GM21447 (cell line): Measurements from ENCODE around the gene LRRC8C.

Experiments
- ATAC-seq: cut with Tn5 transposase; IDR thresholded peaks from one replicate; pipeline ENCODE4 v1.9.1; 2021; ENCODE audit not compliant: unreplicated experiment

Gene LRRC8C

DNA sequence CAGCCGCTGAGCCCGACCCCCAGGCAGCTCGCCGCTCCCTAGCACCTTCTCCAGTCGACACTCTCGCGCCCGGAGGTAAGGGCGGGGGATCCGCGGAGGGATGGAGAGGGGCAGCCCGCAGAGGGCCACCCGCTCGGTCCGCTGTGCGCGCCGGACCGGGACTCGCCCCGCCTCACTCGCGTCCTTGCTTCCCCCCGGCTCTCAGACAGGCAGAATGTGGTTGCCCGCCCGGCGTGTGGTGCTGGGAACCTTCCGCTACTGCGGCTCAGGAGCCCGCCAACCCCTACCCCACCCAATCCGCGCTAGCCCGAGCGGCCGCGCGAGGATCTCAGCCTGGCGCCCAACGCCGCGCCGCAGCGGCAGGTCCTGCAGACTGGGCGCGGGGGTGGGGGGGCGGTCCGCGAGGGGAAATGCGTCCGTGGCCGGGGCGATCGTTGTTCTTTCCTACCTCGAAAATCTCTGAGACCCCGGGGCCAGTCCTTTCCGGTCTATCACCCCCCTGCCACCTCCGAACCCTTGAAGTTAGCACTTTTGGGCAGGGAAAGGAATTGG lies 404 bp downstream of the LRRC8C start:
- ATAC-seq: peak; percentile 48

DNA sequence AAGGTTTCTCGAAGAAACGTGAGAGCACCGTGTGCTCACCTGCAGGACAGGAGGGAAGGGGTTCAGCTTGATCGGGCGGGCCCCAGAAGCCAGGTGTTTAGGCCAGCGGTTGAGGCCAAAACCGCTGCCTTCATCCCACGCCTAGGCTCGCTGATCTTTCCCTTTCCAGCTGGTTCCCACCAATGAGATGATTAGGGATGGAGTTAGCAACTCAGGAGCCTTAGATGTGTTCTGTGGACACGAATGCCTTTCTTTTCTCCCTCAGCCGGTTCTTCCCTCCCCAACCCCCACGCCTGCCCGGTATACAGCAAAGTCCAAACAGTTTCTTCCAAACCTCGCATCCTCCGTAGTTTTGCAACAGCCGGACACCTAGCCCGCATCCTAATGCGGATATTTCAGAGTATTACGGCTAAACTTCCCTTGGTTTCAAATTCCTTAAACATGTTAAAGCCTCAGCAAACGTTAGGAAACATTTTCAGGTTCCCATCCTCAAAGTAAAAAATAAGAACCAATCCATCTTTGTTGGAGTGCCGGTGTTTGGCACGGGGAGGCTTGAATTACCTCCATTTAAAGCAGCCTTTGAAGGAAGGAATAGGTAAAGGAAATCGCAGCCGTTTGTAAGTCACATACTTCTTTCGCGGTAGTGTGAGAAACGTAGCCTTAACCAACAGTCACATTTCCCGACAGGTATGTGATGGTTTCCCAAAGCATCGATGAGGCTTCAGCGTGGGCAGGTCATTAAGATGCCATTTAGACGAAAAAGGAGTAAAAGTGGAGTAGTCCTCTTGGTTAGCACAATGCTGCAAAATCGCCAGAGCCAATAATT lies 1.1 kb downstream of the LRRC8C start:
- ATAC-seq: peak; percentile 13

DNA sequence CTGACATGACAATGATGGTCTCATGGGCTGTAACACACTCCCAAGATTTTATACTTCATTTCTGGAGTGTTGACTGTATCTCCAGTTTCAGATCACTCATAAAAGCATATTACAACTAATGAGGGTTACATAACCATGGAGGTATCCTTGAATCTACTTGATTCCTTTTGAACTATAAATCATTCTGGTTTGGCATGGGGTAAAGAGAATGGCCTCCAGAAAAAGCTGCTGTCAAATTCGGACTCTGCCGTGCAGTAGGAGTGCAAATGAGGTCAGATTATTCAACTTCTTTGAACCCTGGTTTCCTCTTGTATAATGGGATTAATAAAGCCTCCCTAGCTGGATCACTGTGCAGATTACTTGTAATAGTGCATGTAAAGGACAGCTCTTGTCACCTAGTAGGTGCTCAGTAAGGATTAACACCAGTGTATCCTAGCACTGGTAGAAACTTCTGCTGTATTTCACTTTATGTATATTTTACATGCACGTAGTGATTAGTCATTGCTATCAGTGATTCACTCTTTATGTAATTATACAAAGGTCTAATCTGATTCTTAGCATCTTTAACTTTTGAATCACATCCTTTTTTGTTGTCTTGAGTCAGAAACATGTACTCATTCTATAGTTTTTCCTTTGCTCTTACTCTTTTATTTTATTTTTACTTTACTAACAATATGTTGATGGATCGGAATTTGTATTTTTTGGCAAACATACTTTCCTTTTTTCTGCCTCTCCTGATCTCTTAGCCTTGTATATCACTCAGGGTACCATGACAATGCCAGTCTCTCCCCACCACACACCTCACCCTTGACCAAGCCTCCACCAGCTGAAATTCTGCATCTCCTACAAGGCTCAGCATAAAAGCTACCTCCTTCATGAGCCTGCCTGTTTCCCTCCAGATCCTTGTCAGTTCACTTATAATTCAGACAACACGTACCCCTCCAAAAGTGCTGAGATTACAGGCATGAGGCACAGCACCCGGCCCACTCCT lies 3.2 kb downstream of the LRRC8C start:
- ATAC-seq: no peak

DNA sequence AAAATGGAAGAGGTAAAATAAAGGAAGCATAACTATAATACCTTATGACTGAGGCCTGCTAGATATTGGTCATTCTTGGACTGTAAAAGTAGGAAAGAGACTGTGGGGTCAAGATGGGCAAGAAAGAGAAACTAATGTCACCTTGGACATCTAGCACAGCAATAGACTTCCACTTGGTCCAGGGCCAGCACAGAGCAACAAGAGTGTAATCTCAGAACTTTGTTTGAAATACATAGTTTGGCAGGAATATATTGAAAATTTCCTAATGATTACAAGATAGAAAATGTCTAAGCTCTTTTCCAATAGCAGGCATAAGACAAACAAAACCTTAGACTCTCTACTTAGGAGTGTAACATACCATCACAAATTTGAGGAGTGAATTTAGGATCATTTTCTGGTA lies 4.6 kb downstream of the LRRC8C start:
- no peak for ATAC-seq

DNA sequence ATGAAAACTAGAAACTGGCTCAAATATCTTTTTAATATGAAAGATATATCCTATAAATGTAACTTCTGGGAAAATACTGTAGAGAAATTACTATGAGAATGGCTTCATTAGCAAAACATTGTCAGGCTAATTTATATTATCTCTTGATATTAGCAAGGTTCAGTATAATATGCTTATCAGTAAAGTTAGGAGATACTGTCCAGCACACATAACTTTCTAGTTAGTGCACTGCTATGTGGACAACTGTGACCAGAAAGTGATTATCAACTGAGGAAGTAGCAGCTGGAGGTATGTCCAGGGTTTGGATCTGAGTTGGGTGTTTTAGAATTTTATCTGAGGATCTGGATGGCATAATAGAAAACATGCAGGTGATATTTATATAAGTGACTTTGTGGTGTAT lies 7.5 kb downstream of the LRRC8C start:
- ATAC-seq: no peak

DNA sequence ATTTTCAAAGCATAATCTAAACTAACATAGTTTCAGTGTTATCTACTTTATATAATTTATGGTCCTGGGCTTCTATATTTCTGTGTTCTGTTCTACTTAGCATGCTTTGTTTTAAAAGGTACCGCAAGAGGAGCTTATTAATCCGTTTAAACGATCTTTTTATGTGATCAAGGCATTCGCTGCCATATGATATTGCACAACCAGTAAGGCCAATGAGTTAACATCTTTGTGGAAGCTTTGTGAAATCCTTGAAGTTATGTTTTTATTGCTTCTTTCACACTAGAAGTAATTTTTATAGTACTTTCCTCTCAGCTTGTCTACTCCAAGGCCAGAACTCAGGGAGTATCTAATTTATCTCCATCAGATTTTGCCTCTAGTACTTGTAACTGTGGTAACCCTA lies 8.9 kb downstream of the LRRC8C start:
- no peak for ATAC-seq

DNA sequence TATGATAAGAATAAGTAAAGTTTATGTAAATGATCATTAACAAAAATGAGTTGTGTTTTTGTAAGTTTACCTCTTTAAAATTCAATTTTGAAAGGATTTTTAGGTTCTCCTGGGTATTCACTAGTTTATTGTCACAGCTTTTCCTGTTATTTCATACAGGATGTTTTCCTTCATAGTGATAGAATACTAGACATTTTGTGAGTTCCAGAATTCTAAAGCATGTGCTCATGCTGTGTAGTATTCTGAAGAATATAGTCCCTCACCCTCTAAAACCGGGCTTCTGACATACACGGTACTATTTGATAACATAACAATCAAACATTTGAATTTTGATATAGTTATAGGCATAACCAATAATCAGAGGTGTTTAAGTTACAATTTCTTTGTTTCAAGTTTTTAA lies 10.7 kb downstream of the LRRC8C start:
- no peak for ATAC-seq

DNA sequence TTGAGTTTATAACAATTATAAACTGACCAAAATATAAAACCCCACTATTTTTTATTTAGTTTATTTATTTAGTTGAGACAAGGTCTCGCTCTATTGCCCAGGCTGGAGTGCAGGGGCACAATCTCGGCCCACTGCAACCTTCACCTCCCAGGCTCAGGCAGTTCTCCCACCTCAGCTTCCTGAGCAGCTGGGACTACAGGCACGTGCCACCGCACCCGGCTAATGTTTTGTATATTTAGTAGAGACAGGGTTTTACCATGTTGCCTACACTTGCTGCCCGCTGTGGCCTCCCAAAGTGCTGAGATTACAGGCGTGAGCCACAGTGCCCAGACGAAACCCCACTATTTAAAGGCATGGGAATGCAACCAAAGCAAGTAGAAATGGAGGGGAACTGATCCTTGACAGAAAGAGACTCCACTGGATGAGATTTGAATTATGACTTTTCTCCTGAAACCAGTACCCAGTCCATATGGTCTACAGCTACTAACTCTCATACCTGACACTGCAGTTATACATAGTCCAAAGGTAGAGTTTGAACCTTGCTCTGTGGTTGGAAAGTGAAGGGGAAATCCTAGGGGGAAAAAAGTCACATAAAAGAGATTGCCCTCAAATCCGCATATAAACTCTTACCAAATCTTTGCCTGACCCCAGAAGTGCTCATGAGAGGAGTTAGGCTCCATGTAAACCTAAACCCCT lies 11.3 kb downstream of the LRRC8C start:
- no peak for ATAC-seq

DNA sequence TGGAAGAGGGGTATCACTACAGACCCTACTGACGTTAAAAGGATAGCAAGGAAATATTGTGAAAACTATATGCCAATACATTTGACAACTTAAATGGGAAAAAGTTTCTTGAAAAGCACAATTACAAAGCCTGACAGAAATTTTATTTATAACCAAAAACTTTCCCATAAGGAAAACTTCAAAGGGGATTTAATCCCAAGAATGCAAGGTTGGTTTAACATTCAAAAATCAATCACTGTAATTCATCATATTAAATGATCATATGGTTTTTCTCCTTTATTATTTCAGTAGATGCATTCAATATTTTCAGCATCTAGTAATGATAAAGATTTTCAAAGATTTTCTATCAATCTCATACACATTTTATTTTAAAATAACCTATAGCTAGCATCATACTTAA lies 13.3 kb downstream of the LRRC8C start:
- ATAC-seq: no peak

DNA sequence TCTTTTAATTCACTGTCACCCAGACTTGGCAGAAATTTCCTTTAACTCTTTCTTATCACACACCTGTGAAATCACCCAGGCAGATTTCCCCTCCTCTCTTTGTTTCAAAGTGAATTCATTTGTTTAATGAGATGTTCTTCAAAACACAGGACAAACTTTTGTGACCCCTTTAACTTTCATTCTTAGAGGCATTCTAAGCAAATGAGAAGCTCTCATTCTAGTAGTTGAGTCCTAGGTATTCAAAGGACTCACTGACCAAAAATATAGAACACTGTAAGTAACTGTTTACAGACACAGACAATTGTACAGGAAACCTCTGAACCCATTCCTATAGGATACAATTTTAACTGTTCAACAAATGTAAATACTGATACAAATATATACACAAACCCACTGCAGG lies 16.9 kb downstream of the LRRC8C start:
- no peak for ATAC-seq

DNA sequence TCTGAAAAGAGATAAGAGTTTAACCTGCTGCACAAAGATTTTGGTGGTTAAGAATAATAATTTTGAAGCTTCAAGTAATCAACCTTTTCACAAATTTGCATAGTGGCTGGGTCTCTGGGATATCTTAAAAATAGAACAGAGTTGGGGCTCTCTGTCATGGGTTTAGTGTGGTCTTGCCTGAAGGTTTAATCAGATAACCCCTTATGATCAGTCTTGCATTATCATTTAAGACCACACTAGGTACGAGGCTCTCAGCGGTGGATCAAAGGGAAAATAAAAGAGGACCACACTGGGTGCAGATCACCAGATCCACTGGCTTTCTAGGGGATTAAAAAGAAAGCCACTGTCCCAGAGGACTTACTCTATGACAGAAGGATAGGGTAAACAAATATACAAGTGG lies 19.5 kb downstream of the LRRC8C start:
- no peak for ATAC-seq

DNA sequence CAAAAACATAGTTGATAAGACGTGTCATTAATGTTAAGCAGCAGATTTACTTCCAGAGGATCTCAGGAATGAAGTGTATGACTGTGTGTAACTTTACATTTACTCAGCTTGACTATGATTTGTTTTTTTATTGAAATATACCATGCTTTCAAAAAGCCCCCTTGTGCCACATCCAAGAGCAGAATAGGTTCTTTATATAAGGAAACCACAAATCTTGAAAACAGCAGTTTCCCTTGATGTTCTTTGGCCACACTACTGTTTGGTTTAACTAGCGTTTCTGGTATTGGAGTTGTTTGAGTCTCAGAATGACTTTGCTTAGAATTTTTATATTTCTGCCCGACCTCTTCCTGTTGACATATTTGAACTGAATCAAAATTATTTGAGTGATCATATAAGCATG lies 25.0 kb downstream of the LRRC8C start:
- ATAC-seq: peak; percentile 56

DNA sequence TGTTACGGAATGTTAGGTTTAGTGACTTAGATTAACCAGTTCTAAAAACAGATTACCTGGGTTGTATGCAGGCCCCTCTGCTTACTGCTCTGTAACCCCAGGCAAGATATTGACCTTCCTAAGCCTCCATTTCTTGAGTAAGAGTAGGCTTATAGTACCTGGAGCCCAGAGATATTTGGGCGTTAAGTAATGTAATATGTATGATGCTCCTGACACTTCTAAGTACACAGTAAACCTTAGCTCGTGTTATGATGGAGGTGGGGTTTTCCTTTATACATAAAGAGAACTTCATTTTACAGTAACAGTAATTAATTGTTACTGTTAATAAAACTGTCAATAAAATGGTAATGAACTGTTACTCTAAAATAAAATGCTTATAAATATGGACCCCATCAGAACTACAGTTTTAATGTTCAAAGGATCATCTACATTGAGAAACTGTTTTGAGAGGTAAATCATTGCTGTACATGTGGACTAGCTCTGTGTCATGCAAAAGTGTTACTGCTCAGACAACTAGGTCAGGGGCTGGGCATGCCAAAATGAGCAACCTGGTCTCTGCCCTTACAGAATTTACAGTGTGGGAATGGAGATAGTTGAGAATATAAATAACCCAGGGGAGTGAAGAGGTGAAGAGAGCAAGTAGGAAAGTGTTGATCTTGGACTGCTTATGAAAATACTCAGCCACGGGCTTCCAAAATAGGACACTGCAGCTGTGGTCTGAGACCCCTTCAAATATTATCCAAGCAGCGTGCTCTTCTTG lies 26.6 kb downstream of the LRRC8C start:
- no peak for ATAC-seq

DNA sequence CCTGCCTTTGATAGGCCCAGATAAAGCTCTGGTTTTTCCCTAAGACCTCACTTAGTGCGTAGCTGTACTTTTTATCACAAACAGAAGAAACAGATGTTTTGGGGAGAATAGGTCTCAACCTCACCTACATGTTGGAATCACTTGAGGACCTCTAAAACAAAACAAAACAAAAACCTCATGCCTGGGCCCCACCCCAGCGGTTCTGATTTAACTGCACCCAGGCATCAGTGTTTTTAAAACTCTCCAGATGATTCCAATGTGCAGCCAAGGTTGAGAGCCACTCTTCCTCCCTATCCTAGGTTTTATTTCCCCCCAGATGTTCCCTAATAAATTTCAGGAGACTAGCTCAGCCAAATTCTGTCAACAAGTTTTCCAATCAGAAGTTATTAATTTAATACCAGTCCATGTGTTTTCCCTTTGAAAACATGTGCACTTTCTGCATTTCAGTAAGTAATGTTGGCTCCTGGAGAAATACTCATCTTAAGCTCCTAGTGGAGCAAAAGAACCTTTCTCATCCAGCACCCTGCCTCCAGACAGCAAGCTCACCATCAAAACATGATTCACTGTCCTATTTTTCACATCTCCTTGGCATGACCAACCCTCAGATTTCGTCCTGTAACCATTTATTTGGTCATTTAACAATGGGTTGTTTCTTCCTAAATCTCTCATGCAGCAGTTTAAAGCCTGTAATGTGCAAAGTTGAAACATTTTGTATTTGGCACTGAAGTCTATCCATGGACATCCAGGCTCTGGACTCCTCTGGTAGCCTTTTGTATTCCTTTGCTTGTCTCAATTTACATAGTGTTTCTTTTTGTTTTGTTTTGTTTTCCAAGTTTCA lies 27.5 kb downstream of the LRRC8C start:
- ATAC-seq: no peak

DNA sequence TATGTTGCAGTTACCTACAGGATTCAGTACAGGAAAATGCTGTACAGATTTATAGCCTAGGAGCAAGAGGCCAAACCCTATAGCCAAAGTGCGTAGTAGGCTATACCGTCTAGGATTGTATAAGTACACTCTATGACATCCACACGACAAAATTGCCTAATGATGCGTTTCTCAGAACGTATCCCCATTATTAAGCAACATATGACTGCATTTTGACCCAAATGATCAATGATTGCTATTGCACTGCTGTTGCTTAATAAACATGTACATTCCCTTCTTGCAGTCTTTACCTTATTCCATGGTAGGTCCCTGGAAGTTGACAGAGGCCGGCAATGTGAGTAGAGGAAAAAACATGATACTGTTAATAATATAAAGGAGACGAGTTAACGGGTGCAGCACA lies 33.0 kb downstream of the LRRC8C start:
- ATAC-seq: no peak

DNA sequence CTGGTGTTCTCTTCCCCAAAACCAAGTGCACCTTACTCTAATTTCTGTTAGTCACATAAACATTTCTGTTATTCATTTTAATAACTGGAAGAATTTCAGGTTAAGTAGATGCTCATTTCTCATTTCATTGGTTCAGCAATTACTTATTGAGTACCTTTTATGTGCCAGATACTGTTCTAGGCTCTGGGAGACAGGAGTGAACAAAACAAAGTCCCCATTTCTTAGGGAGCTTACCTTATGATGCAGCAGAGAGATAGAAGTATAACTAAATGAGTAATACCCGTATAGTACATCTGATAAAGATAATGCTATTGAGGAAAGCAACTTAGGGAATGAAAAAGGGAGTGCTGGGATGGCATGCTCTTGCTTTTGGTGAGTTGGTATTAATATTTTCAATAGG lies 33.7 kb downstream of the LRRC8C start:
- no peak for ATAC-seq

DNA sequence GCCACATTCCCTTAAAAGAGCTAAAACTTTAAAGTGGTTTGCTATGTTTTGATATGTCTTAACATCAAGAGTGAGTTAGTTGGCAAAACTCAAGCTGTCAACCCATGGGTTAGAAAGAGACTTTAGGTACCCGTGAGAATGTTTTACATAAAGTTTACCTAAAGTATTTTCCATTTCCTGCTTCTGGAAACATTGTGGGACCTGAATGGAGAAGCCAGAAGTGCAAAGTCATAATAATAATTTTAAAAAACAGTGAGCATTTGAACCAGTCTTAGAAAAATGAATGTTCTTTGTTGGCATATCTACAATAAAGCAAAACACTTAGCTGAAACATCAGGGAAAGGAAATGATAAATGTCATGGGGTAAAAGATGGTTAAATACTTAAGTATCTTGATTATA lies 34.8 kb downstream of the LRRC8C start:
- ATAC-seq: no peak

DNA sequence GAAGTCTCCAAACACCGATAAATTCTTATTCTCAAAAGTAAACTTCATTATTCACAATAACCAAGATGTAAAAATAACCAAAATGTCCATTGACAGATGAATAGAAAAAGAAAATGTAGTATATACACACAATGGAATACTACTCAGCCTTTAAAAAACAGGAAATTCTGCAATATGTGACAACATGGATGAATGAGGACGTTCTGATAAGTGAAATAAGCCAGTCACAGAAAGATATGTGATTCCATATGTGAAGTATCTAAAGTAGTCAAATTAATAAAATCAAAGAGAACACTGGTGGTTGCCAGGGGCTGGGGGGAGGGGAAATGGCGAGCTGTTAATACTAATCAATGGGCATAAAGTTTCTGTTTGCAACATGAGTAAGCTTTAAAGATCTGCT lies 36.0 kb downstream of the LRRC8C start:
- ATAC-seq: no peak

DNA sequence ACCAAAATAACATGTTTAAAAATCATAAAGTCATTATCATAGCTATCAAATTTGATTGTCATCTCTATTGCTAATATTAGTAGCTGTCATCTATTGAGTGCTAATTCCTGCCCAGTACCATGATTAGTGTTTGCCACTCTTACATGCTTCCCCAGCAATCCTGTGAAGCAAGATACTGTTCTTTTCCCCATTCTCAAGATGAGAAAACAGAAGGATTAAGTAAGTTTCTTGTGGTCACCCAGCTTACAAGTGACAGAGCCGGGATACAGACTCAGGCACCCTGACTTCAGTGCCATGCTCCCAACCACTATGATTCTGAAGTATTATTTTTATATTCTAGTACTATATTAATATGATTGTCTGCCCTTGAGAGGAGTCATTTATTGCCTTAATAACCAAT lies 36.5 kb downstream of the LRRC8C start:
- no peak for ATAC-seq

DNA sequence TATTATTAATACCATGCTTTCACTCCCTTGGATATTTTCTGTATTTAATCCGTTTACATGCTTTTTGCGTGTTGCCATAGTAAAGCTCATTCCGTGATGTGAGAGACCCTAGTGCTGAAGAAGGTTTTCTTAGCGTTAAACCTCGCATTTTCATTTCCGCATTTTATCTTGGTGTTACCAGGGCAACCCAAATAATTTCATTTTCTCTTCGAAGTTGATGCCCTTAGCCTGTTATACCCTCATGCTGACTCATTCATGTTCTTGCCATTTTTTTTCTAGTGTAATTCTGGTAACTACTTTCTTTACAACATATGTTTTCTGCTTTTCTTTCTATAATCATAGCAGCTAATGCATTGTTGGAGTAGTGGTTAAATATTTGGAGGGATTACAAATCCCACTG lies 37.2 kb downstream of the LRRC8C start:
- peak; percentile 99 for ATAC-seq
